ENCODE data around the gene GPANK1.

DNA sequence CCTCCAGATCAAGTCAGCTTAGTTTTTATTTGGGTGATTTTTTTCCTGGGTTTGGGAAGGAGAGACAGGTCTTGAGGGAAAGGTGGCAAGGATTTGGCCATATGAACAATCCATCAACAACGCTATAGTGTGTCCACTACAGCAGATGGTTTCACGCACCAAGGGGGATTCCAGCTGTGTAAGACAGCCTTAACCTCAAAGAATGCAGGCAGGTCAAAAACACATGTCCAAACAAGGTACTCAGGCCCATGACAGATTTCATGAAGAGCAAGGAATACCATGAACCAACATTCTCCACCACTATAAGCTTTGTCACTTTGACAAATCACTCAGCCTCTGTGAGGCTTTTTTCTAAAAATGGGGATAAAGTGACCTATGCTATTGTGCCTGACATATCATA lies 47.8 kb downstream of the GPANK1 start:
- TF ChIP-seq POLR2AphosphoS5 (IDR thresholded peaks at IDR 0.05; ENCODE audit: low read depth, low read length) (no peak), POLR2A (IDR thresholded peaks at IDR 0.05; ENCODE audit: low read depth, low read length) (no peak), TAF1 (IDR thresholded peaks at IDR 0.05; ENCODE audit: low read depth, low read length) (no peak)
